HG03064 (cell line): Measurements from ENCODE around the gene TMEM170B.
A peak's percentile ranks its signal among the peaks of the same experiment; 100 is the strongest.
"Not testable (repeated sequence)": the region's sequence is repeated elsewhere in the genome, so short reads cannot be mapped to it uniquely, and the experiment has no call there.

Experiments used
- ATAC-seq: cut with Tn5 transposase; IDR thresholded peaks from one replicate; pipeline ENCODE4 v1.9.1; 2021; ENCODE audit warnings: low read depth; ENCODE audit not compliant: unreplicated experiment

The TMEM170B gene

GRCh38 chr6:11527274-11527870 lies 10.2 kb upstream of the TMEM170B start:
- no peak for ATAC-seq

DNA sequence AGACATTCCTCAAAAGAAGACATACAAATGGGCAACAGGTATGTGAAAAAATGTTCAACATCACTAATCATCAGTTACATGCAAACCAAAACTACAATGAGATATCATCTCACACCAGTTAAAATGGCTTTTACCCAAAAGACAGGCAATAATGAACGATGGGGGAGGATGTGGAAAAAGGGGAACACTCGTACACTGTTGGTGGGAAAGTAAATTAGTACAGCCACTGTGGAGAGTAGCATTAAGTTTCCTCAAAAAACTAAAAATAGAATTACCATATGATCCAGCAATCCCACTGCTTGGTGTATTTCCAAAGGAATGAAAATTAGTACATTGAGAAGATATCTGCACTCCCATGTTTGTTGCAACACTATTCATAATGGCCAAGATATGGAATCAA lies 8.6 kb upstream of the TMEM170B start:
- ATAC-seq, result no peak

- no peak for ATAC-seq
These were observed 5.5 kb upstream of the TMEM170B start for GRCh38 chr6:11532097-11532496.

GRCh38 chr6:11534561-11534960 lies 3.0 kb upstream of the TMEM170B start:
- ATAC-seq, result no peak

DNA sequence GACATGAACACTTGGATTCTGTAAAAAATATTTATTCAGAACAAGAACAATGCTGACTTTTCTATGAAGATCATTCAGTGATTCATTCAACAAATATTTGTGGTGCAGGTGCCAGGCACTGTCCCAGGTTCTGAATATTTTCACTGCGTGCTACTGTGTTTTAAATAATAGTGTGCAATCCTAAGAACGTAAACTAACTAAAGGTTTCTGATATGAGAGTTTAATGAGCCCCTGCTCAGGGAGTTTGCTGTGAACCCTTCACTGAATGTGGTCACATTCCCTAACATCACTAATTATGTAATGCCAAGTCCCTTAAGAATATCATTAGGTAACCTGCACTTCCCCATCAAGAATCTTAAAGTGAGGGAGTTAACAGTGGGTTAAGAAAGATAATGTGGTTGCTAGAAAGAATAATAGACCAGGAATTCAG lies 1.7 kb upstream of the TMEM170B start:
- no peak for ATAC-seq

- ATAC-seq, result no peak
These were observed 754 bp upstream of the TMEM170B start for GRCh38 chr6:11536795-11537194.

- peak; percentile 25 for ATAC-seq
These were observed 686 bp downstream of the TMEM170B start for GRCh38 chr6:11538052-11538818.

DNA sequence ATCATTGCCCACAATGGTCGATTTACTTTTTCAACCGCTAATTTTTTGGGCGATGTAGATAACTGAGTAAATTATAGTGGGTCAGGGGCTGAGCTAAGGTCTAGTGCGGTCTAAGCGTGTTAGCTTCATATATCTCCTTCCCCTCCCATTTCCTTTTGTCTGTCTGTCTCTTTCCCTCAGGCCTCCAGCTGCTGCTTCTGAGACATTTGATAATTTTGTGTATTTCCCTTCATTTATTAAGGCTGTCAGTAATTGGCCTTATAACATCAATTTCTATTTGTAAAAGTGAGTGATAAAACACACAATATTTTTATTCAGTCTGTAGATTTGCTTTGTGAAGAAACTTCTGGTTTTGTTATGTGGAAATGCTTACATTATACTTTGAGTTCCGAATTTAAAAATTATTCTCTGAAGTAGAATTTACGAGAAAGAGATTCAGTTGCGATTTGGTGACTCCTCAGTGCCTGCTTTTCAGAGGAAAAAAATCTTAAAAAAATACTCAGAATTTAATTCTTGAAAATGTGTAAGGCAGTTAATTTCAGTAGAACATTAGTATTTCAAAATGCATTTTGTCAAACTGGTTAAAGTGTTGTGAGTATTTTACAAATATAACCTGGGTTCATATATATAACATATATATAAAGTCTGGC lies 1.4 kb downstream of the TMEM170B start:
- no peak for ATAC-seq

DNA sequence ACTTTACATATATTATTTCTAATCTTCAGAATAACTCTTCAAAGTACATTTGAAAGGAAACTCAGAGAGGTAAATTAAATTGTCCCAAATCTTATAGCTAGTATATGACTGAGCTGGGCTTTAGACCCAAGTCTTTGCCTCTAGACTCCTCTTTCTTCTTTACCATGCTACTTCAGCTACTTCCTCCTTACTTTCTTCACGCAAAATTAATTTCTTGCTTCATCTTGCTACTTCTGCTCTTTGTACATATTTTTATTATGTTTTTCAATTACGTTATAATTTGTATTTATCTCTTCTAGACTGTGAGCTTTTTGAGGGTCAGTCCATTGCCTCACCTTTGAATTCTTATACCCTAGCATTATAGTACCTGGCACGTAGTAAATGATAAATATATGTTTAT lies 5.3 kb downstream of the TMEM170B start:
- no peak for ATAC-seq

DNA sequence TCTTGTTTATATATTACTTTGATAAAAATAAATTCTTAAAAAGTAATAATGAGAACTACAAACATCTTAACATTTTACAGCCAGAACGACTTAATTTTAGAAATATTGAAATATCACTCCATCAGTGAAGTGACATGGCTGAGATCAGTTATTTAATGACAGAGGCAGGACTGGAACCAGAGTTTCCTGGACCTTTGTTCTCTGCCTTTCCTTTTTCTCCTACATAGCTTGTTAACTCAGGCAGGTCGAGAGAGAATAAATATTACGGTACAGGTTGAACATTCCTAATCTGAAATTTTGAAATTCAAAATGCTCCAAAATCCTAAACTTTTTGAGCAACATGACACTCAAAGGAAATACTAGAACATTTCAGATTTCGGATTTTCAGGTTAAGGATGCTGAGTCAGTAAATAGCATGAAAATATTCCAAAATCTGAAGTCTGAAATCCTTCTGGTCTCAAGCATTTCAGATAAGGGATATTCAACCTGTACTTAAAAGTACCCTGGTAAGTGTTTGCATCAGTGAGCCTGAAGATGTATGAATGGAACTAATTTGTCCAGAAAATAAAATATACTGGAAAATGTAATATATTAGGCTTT lies 6.5 kb downstream of the TMEM170B start:
- no peak for ATAC-seq

DNA sequence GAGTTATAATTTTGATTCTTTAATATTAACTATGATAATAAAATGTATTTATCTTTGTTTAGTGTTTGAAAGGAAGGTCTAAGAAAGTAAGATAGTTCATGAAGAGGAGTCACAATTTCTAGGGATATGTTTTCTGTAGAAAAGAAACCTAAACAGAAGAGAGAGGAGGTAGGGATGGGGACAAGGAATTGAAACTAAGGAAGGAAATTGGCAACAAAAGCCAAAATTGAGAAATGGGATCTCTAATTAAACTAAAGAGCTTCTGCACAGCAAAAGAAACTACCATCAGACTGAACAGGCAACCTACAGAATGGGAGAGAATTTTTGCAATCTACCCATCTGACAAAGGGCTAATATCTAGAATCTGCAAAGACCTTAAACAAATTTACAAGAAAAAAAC lies 10.3 kb downstream of the TMEM170B start:
- not testable (repeated sequence) for ATAC-seq

- ATAC-seq, result not testable (repeated sequence)
These were observed 11.0 kb downstream of the TMEM170B start for GRCh38 chr6:11548578-11548977.

- no peak for ATAC-seq
These were observed 13.5 kb downstream of the TMEM170B start for GRCh38 chr6:11551053-11551452.

GRCh38 chr6:11552442-11552841 lies 14.9 kb downstream of the TMEM170B start:
- no peak for ATAC-seq

DNA sequence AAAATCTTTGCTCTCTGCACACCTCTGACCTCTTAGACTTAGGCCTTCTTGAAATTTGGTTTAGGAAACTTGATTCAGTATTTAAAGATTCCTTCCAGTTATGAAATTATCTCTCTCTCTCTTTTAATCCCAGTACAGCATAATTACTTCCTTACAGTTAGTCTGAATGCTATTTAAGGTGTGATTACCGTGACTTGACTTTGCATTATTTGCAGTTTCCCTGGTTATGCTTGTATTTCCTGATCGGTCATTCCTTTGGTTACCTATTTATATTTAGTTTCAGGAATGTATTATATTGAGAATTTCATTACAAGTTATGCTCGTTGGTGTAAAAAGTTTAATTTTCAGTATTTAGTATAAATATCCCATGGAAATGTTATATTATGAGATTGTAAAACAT lies 16.3 kb downstream of the TMEM170B start:
- ATAC-seq, result no peak

- no peak for ATAC-seq
These were observed 18.8 kb downstream of the TMEM170B start for GRCh38 chr6:11556309-11556708.

DNA sequence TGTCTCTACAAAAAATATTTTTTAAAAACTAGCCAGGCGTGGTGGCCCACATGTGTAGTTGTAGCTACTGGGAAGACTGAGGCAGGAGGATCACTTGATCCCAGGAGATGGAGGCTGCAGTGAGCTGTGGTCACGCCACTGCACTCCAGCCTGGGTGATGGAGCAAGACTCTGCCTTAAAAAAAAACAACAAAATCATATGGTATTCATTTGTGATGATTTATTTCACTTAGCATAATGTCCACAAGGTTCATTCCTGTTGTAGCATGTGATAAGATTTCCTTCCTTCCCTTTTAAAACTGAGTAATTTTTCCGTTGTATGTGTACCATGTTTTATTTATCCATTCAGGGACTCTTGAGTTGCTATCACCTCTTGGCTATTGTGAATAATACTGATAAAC lies 26.2 kb downstream of the TMEM170B start:
- ATAC-seq, result no peak

DNA sequence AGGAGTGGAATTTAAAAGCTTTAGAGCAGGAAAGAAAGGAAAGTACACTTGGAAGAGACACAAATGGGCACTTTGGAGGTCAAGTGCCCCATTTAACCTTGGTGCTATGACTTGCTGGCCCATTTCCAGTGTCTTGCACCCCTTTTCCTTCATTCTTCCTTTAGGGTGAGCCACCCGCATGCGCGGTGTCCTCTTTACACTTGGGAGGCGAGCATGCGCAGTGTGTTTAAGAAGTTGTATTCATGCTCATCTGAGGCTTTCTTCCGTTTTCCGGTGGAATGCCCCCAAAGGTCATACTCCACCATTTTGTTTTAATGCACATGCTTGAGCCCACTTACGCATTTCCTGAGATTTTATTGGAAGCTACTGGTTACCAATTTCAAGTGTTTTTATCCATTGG lies 29.1 kb downstream of the TMEM170B start:
- ATAC-seq, result no peak

DNA sequence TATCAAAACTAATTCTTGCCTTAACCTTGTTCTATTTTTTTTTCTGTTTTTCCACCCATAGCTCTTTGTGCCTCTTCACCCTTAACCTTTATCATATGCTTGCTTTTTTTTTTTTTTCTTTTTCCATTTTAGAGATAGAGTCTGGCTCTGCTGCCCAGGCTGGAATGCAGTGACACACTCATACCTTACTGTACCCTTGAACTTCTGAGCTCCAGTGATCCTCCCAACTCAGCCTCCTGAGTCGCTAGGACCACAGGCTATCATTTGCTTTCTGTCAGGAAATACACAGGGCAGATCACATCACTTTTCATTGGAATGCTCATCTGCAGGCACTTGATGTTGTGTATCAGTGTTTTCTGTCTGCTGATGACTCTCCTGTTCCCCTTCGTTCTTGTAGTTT lies 33.5 kb downstream of the TMEM170B start:
- no peak for ATAC-seq

DNA sequence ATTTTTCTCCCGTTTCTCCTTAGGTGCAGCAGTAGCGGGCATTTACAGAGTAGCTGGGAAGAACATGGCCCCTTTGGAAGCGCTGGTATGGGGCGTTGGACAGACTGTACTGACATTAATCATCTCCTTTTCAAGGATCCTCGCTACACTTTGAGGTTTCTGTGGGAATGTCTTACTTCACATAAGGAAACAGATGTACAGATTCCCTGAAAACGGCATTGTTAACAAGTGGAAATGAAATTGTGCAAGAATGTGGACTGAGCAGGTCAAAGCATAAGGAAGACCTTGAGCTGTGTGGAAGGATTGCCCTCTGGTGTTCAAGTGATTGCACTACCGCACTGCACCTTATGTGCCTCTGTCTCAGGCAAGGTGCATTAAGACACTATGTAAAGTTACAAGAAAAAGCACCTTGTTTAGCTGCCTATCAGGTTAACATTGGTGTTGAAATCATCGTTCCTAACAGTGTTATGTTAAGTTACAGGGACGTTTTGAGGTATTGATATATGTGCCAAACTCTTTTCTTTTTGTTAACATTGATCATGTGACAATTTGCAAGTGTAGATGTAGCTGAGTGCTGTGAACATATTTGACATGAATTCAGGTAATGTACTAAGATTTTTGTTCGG lies 38.0 kb downstream of the TMEM170B start:
- peak; percentile 91 for ATAC-seq
